SIG-M5 treated with dmso at 0.1 percent for 504 hours (cell line): ENCODE data around the gene FKBP5.
"Not testable (repeated sequence)": the region's sequence is repeated elsewhere in the genome, so short reads cannot be mapped to it uniquely, and the experiment has no call there.

ENCODE experiments used
- DNase-seq: peaks from one replicate; lab custom pipeline; 2025; ENCODE audit not compliant: unreplicated experiment; lab: John Stamatoyannopoulos, UW

Gene FKBP5

GRCh38 chr6:35691027-35691824 is 2.5 kb upstream of the FKBP5 start:
- DNase-seq, result peak; percentile 71

DNA sequence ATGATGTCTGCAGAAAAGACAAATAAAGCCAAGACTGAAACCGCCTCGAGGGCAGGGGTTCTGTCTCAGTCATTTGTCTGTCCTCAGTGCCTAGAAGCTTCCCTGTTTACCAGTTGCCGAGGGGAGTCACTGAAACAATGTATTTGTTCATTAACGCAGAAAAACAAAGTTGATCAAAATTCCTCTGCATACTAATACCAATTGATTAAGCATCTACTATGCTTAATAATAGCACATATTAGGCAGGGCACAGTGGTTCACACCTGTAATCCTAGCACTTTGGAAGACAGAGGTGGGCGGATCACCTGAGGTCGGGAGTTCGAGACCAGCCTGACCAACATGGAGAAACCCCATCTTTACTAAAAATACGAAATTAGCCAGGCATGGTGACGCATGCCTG is 1.8 kb upstream of the FKBP5 start:
- no peak for DNase-seq

- not testable (repeated sequence) for DNase-seq
These were observed 1.3 kb upstream of the FKBP5 start for GRCh38 chr6:35690006-35690405.

DNA sequence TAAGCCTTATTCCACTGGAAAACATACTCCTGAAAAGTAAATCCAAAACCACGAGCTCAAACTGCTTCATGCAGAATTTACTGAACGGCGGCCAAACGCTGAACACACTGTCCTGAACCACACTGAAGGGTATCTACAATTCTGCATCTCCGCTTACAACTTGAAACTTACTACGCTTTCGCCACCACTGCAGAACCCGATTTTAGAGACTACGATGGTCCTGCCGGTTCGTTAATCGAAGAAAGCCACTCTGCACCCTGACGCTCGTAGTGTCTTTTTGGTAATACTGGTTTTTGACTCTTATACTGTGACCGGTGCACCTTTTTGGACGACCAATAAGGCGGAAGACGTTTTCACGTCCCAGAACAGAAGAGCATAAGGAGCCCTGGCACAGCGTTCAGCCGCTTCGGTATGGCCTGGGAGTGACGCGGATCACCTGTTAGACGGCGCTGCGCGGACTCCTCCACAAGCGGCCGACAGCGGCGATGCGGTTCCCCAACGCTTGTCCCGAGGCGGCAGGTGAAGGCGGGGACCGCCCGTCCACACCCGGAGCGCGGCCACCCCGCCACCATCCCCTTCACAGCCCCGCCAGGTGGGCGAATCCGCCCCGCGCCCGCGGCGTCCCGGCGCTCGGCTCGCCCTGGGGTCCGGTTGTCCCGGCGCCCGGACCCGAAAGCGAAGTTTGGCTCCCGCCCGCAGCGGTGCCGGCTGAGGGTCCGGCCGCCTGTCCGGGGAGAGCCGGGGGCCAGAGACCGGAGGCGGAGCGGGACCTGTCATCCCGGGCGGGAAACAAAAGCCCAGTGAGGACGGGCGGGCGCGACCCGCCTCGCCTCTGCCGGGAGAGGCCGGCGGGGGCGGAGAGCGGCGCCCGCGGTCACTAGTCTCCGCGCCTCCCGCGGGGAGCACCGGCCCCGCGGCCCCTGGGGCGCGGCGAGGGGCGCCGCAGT is 784 bp downstream of the FKBP5 start:
- DNase-seq, result peak; percentile 41

DNA sequence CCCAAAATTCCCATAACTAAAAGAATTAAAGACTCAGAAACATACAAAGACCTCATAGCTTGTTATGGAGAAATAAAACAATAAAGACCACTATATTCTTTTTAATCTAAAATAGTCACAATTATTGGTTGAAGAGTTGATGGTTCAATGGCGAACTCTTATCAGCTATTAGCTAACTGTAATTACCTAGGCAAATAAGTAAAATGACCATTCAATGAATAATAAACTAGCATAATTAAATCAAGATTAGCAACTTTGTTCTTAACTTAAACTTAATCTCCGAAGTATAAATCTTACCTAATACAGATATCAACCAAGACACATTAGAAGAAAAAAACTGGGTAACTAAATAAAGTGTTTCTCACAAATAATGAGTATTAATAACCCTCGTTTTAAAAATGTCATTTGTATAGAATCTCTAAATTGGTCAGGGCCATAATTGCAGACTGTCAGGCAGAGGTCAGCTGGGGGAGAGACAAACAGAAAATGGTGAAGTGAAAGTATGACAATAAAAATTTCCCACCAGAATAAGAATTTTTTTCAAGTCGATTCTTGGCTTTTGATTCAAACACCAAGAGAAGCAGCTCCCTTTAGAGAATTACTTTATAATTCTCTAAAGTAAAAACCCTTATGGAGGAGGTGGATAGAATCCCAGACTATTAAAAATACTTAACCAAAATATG is 1.7 kb downstream of the FKBP5 start:
- peak; percentile 23 for DNase-seq

- no peak for DNase-seq
These were observed 2.3 kb downstream of the FKBP5 start for GRCh38 chr6:35686436-35686835.

DNA sequence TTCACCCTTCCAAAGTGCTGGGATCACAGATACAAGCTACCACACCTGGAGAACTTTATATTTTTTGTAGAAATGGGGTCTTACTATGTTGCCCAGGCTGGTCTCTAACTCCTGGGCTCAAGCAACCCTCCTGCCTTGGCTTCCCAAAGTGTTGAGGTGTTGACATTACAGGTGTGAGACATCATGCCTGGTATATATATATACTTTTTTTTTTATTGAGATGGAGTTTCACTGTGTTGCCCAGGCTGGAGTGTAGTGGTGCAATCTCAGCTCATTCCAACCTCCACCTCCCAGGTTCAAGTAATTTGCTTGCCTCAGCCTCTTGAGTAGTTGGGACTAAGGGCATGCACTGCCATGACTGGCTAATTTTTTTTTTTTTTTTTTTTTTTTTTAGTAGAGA is 5.4 kb downstream of the FKBP5 start:
- DNase-seq, result no peak

- no peak for DNase-seq
These were observed 7.4 kb downstream of the FKBP5 start for GRCh38 chr6:35681298-35681697.

DNA sequence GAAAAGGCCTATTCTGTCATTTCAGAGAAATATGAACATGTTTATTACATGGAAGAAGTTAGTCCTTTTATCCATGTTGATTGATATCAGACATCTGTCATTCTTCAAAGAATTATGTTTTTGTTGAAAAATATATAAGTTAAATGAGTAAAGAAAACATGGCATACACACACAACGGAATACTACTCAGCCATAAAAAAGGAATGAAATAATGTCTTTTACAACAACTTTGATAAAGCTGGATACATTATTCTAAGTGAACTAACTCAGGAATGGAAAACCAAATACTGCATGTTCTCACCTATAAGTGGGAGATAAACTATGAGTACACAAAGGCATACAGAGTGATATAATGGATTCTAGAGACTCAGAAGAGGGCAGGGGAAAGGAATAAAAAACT is 9.3 kb downstream of the FKBP5 start:
- no peak for DNase-seq

GRCh38 chr6:35678814-35679213 is 9.9 kb downstream of the FKBP5 start:
- no peak for DNase-seq

DNA sequence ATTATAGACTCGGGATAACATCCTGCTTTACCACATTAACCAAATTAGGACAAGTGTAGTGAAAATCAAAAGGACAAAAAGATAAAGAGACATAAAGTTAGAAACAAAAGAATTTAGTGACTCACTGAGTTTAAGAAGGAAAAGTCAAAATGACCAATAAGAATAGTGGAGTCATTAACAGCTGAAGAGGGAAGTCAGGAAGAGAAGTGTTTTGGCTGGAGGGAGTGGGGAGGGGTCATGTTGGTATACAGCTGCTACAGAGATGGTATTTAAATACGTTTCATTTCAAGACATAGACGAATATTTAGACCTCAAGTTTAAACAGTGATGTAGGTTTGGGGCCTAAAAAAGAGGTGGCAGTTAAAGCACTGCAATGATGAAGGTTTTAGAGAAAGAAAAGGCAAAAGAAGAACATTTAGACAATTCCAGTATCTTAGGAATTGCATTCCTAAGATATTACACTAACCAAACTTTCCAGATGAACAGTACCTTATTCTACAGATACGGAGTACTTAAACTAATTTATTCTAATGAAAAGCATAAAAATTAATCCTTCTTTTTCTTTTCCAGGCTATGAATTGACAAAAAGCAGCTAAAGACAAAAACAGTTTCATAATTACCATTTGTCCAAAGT is 10.6 kb downstream of the FKBP5 start:
- DNase-seq, result no peak

DNA sequence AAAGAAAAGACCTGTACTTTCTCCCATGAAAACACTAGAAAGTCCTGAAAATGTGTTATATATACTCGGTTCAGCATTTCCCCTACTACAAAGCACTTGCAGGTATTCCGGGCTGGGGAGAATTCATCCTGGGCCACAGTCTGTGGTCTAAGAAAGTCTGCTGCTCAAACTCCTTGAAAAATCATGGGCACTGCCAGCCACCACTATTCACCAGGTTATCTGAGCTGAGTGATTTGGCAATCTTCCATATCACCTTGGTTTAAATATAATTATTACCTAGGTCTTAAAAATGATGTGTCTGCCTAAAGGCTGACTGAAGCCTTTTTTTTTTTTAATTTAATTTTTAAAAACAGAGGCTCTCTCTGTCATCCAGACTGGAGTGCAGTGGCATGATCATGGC is 11.3 kb downstream of the FKBP5 start:
- no peak for DNase-seq

GRCh38 chr6:35675871-35676459 is 12.8 kb downstream of the FKBP5 start:
- DNase-seq, result no peak

GRCh38 chr6:35674594-35674993 is 14.1 kb downstream of the FKBP5 start:
- DNase-seq, result no peak

GRCh38 chr6:35673755-35674154 is 15.0 kb downstream of the FKBP5 start:
- DNase-seq, result no peak

GRCh38 chr6:35673284-35673666 is 15.4 kb downstream of the FKBP5 start:
- DNase-seq, result not testable (repeated sequence)

- DNase-seq, result not testable (repeated sequence)
These were observed 18.3 kb downstream of the FKBP5 start for GRCh38 chr6:35670453-35670852.

- DNase-seq, result no peak
These were observed 19.2 kb downstream of the FKBP5 start for GRCh38 chr6:35669451-35670045.

GRCh38 chr6:35668744-35669450 is 19.8 kb downstream of the FKBP5 start:
- DNase-seq, result no peak

DNA sequence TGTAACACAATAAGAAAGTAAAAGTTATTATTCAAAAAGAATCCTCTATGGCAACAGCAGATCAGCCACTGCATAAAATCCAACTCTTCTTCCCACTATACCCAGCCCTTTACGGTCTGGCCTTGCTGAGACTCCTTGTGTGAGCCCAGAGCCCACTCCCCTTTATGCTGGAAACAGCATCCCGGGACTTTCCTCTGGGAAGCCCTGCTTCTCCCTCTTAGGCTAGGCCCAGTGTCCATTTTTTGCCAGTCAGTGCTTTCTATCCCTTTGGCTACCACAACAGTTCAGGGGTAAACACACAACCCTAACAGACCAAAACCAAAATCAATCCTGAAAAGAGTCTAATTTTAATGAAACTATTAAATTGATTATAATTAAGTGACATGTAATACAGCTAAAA is 20.6 kb downstream of the FKBP5 start:
- no peak for DNase-seq
